KBM-7 (cell line): ENCODE data around the gene ATP6V0A1.

Experiments
- DNase-seq: peaks from one replicate; pipeline ENCODE4 v3.0.0-alpha.2; 2015
- in situ Hi-C: fragments of 300-500 bp; cut with MboI; formaldehyde crosslinking; loops from 2 replicates; pipeline ENCODE4 v1.14.3; 2020; ENCODE audit warnings: low sequenced_read_pairs, low pct_unique_long_range_greater_than_20kb, mixed read lengths

ATP6V0A1 gene

DNA sequence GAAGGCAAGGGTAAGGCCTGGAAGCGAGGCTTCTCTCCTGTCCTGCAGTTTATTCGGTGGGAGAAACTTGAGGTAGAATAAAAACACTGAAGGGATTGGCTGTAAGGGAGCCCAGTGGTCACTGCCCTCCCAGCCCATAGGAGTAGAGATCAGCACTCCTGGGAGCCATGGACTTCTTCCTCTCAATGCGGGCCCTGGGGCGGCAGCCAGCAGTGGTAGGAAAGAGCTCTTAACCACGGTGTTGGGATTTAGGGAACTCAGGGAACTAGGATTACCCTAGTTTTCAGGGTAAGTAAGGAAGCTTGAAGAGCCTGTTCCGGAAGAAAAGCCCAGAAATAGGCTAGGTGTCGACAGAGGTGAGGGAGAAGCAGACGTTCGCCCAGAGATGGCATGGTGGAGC, 53.6 kb downstream of the ATP6V0A1 start:
- no peak for DNase-seq
- in situ Hi-C loops, result loop anchor here (25.0 kb wide), 1 partner anchor 200 kb away; no protein-coding TSS in a partner anchor

DNA sequence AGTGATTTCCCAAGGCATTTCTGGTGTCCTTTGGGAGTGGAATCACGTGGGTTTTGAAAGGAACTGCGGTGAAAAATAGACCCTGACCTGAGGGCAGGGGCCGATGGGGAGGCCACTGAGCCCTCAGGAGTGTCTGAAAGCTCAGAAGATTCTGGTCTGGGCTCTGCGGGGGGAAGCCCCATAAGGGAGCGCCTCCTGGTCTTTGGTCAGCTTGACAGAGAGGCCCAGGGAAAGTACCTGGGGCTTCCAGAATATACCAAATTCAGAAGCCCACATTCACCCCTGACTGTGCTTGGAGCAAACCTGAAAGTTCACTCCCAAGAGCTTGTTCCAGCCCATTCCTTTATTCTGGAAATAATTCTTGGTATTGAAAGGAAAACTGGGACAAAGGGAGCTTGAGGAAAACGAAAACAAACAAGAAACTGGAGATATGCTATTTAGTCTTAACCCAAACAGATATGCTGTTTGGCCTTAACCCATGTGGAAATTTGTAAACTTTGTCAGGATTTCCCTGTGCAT, 54.1 kb downstream of the ATP6V0A1 start:
- DNase-seq, result no peak
- in situ Hi-C loops, result loop anchor here (25.0 kb wide), 1 partner anchor 200 kb away; no protein-coding TSS in a partner anchor

DNA sequence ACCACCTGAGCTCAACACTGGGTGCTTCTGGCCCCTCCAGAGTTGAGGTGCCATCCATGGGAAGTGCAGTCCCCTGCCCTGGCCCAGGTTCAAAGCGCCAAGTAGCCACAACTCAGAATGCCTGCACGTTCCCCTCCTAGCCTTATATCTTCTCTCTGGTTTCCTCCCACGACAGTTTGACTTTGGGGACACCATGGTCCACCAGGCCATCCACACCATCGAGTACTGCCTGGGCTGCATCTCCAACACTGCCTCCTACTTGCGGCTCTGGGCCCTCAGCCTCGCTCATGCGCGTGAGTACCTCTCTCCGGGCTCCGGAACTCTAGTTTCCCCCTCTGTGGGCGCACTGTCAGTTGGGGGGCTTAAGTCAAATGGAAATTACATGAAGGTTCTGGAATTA, 55.0 kb downstream of the ATP6V0A1 start:
- in situ Hi-C loops, result loop anchor here (25.0 kb wide), 1 partner anchor 201 kb away; no protein-coding TSS in a partner anchor
- DNase-seq, result no peak

DNA sequence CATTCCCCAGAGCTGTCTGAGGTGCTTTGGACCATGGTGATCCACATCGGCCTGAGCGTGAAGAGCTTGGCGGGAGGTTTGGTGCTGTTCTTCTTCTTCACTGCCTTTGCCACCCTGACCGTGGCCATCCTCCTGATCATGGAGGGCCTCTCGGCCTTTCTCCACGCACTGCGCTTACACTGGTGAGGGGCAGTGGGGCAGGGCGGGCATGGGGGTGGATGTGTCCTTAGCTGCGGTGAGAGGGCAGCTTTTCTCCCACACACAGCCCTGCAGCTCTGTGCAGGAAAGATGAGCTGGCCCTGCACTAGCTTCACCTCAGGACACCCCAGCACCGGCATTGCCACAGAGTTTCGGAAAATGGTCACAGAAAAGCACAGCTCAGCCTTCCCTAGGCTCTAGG, 55.6 kb downstream of the ATP6V0A1 start:
- in situ Hi-C loops, result loop anchor here (25.0 kb wide), 1 partner anchor 202 kb away; no protein-coding TSS in a partner anchor
- DNase-seq, result no peak

DNA sequence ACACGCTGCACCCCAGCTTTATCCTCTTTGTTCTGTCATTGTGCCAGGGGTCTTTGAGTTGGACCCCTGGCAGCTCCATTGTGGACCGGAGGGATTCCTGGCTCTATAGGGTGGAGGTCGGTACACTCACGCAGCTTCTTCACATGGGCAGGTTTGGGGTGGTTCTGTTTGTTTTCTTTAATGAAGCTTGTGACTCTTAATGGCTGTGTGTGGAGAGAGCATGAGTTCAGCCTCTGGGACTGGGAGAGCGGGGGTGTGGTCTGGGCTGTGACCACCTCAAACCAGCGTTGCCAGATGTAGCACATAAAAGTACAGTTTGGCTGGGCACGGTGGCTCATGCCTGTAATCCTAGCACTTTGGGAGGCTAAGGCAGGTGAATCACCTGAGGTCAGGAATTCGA, 56.2 kb downstream of the ATP6V0A1 start:
- no peak for DNase-seq
- in situ Hi-C loops, result loop anchor here (25.0 kb wide), 1 partner anchor 203 kb away; no protein-coding TSS in a partner anchor

DNA sequence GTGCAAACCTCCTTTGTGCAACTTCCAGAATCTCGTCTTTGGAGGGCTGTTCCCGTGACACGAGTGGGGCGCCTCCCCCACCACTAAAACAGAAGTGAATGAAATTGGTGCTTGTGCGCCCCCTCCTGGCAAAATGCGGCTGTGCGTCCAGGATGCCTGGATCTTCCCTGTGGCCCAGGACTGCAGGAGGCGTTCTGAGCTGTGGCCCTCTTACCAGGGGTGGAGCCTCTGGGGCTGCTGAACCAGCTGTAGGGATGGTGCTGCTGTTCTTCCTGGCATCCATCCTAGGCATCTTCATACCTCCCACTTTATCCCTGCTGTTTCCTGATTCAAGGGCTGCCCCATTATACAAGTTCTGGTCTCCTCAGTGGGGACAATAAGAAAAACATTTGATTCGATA, 58.8 kb downstream of the ATP6V0A1 start:
- in situ Hi-C loops, result loop anchor here (25.0 kb wide), 1 partner anchor 205 kb away; no protein-coding TSS in a partner anchor

DNA sequence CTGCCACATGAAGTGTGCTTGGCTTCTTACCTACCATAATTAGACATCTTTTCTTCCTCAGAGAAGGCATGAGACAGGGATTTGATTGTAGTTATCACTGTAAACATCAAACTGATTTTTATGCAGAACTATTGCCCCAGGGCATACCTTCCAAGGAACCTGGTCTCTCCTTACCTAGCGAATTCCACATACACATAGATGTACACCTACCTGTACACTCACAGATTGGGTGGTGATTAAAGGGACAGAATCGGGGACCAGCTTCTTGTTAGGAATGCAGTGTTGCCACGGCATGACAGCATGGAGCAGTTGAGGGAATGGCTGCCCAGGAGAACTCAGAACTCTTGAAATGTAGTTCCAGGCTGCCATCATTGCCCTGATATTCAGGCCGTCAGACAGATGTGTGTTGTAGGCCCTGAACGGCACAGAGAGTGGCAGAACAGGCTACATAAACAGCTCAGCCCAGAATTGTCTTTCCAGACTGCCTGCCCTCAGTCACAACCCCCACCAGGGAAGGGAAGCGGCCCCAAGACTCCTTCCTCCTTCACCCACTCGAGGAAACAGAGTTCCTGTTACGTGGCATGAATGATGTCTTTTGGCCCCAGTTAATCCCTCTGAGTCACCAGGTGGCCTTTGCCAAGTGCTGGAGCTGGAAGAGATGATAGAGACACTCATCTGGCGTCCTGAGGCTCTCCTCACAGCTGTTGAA, 59.5 kb downstream of the ATP6V0A1 start:
- peak; percentile 69 for DNase-seq
- in situ Hi-C loops, result loop anchor here (25.0 kb wide), 1 partner anchor 206 kb away; no protein-coding TSS in a partner anchor

More for the DNA sequence above, 58.8 kb downstream of the ATP6V0A1 start:
- peak; percentile 91 for DNase-seq

DNA sequence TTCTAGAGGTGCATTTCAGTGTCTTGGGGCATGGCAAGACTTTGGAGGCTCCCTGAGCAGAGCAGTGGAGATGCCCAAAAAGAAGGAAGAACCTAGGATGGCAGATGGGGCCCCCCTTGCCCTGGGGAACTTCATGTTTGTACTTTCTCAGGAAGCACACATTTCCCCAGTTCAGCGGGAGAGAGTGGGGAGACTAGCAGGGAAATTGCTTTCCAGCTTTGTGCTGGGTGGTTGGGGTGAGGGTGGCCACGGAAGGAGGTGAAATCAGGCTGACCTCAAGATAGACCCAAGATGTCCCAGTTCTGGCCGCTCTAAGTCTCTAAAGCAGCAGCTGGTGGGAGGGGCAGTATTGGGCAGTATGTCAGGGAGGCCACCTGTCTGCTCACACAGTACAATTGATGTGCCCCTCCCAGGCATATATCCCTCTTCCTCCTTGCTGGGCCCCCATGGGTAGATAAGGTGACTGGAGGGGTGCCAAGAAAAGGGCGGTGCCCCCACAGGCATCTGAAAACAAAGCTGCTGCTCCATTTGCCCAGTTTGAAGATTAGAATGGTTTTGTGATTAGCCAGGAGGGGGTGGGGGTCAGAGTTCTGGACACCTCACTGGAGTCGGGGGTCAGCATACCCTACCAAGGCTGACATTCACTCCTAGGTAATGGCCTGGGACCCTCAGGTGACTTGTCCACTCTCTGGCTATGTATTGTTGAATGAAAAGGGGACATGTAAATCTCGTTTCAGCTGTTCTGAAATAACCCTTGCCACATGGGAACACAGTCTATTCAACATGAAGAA, 60.3 kb downstream of the ATP6V0A1 start:
- DNase-seq, result no peak
- in situ Hi-C loops, result loop anchor here (25.0 kb wide), 1 partner anchor 207 kb away; no protein-coding TSS in a partner anchor

DNA sequence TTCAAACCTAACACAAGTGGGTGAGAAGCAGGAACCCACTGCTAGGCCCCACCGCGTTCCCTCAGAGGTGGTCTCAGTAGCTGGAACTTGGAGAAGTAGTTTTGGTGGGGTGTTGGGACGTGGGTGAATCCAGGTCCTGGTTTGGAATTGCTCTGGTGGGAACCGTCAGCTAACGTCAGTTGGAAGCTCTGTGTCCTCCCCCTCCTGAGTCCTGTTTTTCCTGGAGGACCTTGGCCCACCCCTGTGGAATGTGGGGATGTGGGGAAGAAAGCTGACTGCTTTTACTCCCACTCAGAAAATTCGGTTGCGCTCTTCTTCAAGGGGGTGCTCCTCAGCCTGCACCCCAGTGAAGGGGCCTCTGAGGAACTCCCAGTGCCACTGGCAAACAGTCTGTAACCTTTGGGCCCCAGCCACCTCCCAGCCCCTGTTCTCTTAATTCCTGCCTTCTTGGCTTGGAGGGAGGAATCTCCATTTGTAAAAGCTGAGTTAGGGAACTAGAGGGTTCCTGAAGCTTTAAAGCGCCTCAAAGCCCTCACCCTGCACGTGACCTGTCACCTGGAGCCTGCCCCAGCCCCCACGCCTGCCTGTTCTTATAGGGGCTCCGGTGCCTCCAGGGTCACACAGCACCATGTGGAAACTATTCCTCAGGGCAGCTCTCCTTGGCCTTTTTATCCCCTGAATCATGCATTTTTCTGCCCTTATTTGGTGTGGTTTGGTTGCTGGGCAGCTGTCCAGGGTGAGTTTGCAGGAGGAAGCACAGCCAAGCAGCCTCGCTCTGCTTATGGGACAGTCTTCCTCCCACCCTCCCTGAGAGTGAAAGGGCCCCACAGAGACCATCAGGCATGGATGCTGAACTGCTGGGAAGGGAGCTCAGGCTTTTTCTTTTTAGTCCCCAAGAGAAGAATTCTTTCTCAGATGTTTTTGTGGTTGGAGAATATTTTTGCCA, 61.1 kb downstream of the ATP6V0A1 start:
- DNase-seq, result no peak
- in situ Hi-C loops, result loop anchor here (25.0 kb wide), 1 partner anchor 208 kb away; no protein-coding TSS in a partner anchor

DNA sequence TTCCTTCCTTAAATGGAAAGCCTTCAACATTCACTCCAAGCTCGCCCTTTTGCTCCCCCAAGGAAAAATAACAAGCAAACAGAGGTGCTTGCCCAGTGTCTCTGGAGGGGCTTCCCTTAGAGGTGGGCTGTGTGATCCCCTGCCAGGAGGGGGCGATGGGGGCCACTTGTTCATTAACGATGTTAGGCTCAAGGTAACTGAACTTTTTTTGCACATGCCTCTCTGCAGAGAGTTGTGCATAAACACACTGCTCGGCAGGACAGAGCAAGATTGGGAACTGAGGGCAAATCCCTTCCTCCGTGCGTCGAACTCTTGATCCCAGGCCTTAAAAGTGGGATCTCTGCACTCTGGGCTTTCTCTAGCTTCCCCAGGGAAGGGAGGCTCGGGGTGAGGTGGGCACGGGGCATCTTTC, 61.9 kb downstream of the ATP6V0A1 start:
- peak; percentile 42 for DNase-seq
- in situ Hi-C loops, result loop anchor here (25.0 kb wide), 1 partner anchor 208 kb away; no protein-coding TSS in a partner anchor

DNA sequence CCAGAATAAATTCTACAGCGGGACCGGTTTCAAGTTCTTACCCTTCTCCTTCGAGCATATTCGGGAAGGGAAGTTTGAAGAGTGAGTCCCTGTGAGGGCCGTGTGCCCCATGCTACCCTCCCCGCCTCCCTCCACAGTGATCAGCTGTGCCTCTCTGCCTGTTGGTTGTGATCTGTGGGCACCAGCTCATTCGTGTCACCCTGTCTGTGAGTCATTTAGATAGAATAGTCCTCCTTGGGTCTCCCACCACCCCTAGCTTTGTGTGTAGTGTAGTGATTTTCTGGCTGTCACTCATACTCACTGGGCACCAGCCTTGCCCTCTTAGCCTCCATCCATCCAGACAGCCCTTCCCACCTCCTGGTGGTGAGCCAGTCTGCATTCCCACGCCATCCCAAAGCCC, 62.4 kb downstream of the ATP6V0A1 start:
- no peak for DNase-seq
- in situ Hi-C loops, result loop anchor here (25.0 kb wide), 1 partner anchor 209 kb away; no protein-coding TSS in a partner anchor

DNA sequence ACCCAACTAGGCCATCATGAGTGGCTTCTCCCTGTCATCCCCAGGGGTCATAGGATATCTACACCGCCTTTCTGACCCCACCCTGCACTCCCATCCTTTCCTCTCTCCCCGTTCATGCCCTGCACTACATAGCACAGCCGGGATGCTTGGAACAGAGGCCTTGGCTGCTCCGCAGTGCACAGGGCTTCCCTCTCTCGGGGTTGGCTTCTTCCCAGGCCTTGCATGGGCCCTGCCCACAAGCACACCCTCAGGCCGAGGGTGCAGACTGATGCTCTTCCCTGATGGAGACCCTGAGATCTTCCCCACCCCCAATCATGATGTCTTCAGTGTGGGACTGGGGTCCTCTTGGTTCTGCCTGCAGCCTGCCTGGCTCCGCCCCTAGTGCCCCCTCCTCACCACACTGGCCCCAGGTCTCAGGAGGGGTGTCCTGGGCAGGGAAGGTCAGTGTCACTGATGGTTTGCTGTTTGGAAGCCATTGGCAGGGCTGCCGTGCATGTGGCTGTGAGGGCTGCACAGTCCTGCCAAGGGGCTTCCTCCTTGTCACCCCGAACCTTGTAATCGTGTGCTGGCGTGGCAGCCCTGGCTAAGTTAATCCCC, 63.1 kb downstream of the ATP6V0A1 start:
- in situ Hi-C loops, result loop anchor here (25.0 kb wide), 1 partner anchor 209 kb away; no protein-coding TSS in a partner anchor
- DNase-seq, result no peak

DNA sequence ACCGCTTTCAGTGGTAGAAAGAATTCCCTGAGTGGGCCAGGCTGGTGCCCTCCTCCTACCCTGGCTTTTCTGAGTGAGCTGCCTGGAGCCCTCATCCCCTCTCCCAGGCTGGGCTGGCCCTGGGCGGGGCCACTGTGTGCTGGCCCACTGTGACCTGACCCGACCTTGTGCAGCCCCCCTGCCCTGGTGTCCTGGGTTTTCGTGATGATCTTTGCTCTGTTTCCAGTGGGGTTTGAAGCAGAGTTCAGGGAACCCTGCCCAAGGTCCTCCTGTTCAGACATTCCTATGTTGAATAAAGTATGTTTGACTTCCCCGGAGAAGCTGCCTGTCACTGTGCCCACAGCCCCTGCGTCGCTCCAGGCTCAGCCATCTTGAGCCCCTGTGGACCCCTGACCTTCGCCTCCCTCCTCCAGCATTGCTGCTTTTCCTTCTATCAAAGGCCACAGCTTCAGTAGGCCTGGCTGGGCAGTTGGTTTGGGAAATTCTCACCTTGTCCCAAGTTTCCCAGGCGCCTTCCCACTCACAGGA, 63.6 kb downstream of the ATP6V0A1 start:
- in situ Hi-C loops, result loop anchor here (25.0 kb wide), 1 partner anchor 210 kb away; no protein-coding TSS in a partner anchor
- no peak for DNase-seq

DNA sequence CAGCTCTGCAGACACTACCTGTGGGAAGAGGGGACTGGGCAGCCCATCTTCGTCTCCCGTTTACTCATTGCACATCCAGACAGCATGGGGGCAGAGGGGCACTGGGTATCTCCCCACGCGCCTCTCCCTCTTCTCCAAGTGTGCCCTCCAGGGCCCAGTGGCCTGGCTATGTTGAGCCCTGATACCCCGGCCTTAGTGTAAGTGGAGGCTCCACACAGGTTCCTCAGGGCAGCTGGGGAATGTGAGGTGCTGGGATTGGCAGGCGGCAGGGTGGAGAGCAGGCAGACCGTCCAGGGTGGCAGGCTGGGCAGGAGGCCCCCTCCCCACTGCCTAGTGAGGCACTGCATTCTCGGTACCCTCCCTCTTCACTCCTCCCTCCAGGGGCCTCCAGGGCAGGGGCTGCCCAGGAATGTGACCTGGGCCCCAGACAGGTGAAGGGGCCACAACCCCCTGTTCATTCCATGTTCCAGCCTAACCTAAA, 64.2 kb downstream of the ATP6V0A1 start:
- in situ Hi-C loops, result loop anchor here (25.0 kb wide), 1 partner anchor 211 kb away; no protein-coding TSS in a partner anchor
- no peak for DNase-seq

DNA sequence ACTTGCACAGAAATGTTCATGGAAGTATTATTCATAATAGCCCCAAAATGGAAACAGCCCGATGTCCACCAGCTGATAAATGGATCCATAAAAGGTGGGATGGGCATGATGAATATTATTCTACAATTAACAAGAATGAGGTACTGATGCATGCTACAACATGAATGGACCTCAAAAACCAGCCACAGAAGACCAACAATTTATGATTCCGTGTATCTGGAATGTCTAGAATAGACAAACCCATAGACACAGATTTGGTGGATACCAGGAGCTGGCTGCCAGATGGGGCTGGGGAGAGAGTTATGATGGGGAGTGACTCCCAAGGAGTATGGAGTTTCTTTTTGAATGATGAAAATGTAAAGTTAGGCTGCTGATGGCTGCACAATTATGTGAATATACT, 66.5 kb downstream of the ATP6V0A1 start:
- no peak for DNase-seq
- in situ Hi-C loops, result no loop called here

DNA sequence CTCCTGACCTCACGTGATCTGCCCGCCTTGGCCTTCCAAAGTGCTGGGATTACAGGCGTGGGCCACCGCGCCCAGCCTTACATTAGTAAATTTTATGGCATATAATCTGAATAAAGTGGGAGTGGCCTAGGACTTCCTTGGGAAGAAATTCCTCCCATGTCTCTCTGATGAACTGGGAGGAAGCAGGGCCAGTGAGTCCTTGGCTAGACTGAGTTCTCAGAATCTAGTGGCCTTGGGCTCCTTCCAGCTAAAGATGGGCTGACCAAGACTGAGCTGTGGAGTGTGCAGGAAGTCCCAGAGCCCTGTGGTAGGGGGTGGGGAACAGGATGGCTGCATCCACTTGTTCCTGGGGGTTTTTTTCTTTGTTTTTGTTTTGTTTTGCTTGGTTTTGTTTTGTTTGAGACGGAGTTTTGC, 67.4 kb downstream of the ATP6V0A1 start:
- in situ Hi-C loops, result no loop called here
- no peak for DNase-seq

DNA sequence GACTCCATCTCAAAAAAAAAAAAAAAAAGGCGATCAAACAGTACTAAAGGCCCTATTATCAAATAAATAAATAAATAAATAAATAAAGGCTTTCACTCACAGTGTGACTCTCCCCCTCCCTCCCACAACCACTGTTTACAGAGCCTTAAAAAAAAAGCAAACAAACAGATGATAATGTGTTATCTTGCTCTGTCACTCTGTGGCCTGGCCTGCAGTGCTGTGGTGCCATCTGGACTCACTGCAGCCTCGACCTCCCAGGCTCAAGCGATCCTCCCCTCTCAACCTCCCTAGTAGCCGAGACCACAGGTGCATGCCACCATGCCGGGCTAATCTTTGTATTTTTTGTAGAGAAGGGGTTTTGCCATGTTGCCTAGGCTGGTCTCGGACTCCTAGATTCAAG, 69.3 kb downstream of the ATP6V0A1 start:
- DNase-seq, result no peak
- in situ Hi-C loops, result no loop called here

DNA sequence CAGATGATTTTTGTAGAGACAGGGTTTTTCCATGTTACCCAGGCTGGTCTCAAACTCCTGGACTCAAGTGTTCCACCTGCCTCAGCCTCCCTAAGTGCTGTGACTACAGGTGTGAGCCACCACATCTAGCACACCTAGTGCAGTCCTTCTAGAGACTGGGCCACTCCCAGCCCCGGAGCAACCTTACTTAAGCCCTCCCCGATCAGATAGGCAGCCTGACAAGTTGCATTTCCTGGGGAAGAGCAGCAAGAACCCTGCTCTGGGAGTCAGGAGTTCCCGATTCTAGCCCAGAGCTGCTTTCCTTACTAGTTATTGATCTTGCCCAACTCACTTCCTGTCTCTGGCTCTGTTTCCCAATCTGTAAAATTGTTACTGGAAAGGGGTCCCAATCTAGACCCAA, 70.4 kb downstream of the ATP6V0A1 start:
- in situ Hi-C loops, result no loop called here
- DNase-seq, result no peak
